GM19395 (cell line): ENCODE data around the gene YPEL4.

Source experiments
- ATAC-seq: cut with Tn5 transposase; IDR thresholded peaks from one replicate; pipeline ENCODE4 v1.9.1; 2021; ENCODE audit warnings: mild to moderate bottlenecking, moderate library complexity; ENCODE audit not compliant: unreplicated experiment

The YPEL4 gene

DNA sequence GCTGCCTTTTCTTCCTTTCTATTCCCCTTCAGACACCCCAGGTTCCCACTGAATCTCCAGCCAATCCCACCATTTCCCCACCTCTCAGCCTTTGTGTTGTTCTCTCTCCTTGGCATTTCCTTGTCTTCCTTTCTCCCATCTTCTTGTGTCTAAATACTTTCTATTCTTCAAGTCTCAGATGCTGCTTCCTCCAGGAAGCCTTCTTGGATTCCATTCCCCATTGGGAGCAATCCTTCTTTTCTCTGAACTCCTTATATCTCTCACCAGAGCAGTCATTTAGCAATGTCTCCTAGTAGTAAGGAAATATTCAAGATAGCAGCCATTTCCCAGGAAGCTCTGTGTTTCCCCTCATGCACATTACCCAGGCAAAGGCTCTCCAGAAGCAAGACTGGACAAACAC lies 15.4 kb downstream of the YPEL4 start:
- no peak for ATAC-seq

- ATAC-seq = no peak
Observed at GRCh38 chr11:57633394-57634070, 16.2 kb downstream of the YPEL4 start.

DNA sequence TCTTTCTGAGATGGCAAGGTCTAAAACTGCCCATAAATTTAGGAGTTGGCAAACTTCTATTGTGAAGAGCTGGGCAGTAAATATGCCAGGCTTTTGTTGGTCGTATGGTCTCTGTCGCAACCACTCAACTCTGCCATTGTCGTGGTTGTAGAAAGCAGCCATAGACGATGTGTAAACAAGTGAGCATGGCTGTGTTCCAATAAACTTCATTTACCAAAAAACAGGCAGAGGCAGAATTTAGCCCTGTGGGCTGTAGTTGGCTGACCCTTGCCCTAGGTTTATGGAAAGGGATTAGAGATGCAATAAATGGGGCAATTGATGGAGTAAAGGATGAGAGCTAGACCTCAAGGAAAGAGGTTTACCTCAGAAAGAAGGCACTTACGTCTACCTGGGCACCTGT lies 17.6 kb downstream of the YPEL4 start:
- ATAC-seq = no peak

DNA sequence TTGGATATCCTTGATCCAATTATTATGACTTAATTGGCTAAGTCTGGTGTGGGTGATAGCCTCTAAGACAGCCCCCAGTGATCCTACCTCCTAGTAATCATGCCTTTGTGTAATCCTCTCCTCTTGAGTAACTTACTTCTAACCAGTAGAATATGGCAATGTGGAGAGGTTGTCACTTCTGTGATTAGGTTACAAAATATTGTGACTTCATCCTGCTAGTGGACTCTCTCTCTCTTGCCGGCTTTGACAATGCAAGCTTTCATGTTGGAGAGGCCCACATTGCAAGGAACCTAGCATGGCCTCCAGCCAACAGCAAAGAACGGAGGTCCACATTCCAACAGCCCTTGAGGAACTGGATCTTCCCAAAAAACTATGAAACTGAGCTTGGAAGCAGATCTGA lies 19.5 kb downstream of the YPEL4 start:
- ATAC-seq = no peak

GRCh38 chr11:57626895-57627294 lies 22.8 kb downstream of the YPEL4 start:
- no peak for ATAC-seq

GRCh38 chr11:57624864-57625263 lies 24.8 kb downstream of the YPEL4 start:
- no peak for ATAC-seq

GRCh38 chr11:57622263-57622662 lies 27.4 kb downstream of the YPEL4 start:
- no peak for ATAC-seq

DNA sequence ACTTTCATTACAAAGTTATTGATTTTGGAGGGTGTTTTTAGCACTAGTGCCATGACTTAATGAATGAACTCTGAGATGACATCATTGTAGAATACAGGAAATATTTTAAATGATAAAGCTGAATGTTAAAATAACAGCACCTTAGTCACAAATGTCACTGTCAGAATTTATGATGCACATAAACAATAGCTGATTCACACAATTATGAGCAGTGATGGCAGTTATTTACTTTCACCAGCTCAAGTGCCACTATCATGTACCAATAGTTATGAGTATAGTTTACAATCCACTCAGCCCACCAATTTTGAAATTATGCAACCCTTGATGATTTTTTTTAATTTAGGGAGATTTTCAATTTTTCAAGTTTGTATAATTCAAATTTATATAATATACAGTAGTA lies 29.2 kb downstream of the YPEL4 start:
- no peak for ATAC-seq

- ATAC-seq = no peak
Observed at GRCh38 chr11:57619331-57619730, 30.4 kb downstream of the YPEL4 start.

- ATAC-seq = no peak
Observed at GRCh38 chr11:57618438-57618837, 31.3 kb downstream of the YPEL4 start.

GRCh38 chr11:57616595-57616994 lies 33.1 kb downstream of the YPEL4 start:
- no peak for ATAC-seq

DNA sequence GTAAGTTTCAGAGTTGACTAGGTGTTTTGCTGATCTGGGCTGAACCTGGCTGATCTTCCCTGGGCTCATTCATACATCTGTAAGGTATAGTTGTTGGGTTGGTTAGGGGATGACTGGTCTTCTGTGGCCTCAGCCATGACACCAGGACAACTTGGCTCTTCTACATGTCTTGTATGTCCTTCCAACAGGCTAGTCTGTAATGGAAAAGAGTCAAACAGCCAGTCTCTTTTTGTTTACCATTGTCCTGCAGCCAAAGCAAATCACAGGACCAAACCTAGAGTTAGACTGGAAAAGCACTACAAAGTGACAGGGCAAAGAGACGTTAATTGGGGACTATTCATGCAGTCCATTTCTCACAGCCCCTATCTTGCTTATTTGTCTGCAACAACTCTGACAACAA lies 34.4 kb downstream of the YPEL4 start:
- no peak for ATAC-seq

DNA sequence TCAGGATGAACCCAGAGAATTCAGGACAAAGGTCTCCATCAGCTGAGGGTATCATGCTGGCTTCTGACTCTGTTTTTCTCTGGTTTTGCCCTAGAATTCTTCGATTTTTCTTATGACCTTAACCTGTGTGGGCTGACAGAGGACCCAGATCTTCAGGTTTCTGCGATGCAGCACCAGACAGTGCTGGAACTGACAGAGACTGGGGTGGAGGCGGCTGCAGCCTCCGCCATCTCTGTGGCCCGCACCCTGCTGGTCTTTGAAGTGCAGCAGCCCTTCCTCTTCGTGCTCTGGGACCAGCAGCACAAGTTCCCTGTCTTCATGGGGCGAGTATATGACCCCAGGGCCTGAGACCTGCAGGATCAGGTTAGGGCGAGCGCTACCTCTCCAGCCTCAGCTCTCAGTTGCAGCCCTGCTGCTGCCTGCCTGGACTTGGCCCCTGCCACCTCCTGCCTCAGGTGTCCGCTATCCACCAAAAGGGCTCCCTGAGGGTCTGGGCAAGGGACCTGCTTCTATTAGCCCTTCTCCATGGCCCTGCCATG lies 35.4 kb downstream of the YPEL4 start:
- ATAC-seq = no peak

DNA sequence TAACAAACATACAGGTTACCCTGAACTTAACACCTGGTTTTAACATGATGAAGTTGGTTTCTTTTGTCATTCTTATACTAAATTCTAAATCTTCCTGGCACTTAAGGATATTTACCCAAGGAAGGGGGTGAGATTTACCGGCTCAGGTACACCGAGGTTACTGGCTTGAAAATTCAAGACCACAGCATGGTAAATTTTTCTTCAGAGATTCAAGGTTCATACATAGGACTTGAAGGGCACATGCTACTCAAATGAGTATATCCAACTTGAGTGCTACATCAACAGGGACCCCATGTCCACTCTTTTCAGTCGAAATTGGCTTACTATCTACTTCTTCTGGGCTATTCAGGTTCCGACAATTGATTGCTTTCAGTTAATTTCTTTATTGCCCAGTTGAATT lies 39.5 kb downstream of the YPEL4 start:
- no peak for ATAC-seq

DNA sequence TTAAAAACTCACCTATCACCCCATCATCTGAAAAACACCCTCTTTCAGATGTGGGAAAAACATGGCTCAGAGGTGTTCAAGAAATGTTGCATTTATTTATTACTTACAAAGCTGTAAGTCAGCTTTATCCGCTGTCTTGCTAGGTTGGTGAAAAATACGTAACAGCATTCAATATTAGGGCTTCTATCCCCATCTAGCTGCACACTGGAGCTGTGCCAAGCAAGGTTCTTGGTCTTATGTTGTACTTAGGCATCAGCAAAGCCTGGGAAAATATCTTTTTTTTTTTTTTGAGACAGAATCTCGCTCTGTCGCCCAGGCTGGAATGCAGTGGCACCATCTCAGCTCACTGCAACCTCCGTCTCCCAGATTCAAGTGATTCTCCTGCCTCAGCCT lies 44.7 kb downstream of the YPEL4 start:
- no peak for ATAC-seq

- no peak for ATAC-seq
Observed at GRCh38 chr11:57604296-57605027, 45.2 kb downstream of the YPEL4 start.

GRCh38 chr11:57601297-57601696 lies 48.4 kb downstream of the YPEL4 start:
- no peak for ATAC-seq

DNA sequence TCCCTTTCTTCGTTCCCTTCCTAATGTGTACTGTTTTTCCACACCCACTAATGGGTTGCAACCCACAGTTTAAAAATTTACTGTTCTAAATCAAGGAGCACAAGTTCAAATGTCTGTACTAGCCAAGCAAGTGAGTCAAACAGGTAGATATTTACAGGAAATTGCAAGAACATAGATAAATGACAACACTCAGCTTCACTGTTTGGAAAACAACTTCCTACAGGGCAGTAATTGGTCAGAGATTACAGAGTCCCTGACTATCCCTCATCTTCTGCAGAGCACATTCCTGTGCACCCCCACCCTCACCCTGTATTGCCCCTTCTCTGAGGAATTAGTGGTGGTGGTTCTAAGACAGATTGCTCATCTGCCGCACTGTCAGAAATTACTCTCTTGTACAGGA lies 50.3 kb downstream of the YPEL4 start:
- no peak for ATAC-seq

DNA sequence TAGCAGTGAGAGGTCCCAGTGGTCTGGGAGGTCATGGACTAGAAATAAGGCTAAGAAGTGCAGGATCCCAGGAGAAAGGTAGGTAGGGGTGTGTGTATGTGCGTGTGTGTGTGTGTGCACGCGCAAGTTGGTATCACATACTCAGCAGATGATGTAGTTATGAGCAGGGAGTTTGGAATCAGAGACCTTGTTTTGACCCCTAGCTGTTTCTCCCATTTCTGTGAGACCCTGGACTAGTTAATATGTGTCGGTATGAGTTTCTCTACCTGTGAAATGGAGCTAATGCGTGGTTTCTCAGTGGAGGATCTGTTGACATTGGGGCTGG lies 50.9 kb downstream of the YPEL4 start:
- no peak for ATAC-seq

GRCh38 chr11:57597916-57598830 lies 51.5 kb downstream of the YPEL4 start:
- no peak for ATAC-seq

DNA sequence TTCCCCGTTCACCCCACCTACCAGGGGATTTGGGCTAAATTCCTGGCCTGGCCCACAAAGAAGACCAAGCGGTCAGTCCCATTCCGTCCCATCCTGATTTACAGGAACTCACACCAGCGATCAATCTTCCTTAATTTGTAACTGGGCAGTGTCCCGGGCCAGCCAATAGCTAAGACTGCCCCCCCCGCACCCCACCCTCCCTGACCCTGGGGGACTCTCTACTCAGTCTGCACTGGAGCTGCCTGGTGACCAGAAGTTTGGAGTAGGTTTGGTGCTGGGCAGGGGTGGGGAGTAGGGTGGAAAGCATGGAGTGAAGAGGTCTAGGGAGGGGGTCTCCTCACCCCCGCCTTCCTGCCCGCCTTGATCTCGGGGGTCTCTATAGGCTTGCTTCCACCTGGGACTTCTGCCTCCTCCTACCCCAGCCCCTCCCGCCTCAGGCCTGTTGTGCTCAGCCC lies 52.2 kb downstream of the YPEL4 start, which contains the start of gene SERPING1:
Gene SERPING1 (plus strand): TSS at position 225 of the 455 bp plus-strand sequence. CDS start 586 bp downstream, outside the sequence.
- no peak for ATAC-seq
